HG03354 (cell line): ENCODE results near the gene AGRN.
"Not testable (repeated sequence)": the region's sequence is repeated elsewhere in the genome, so short reads cannot be mapped to it uniquely, and the experiment has no call there.

ENCODE experiments used
- ATAC-seq: cut with Tn5 transposase; IDR thresholded peaks from one replicate; pipeline ENCODE4 v1.9.1; 2021; ENCODE audit warnings: mild to moderate bottlenecking; ENCODE audit not compliant: unreplicated experiment, poor library complexity, severe bottlenecking

The AGRN gene

GRCh38 chr1:1100296-1100695 lies 80.4 kb downstream of the AGRN start:
- no peak for ATAC-seq

DNA sequence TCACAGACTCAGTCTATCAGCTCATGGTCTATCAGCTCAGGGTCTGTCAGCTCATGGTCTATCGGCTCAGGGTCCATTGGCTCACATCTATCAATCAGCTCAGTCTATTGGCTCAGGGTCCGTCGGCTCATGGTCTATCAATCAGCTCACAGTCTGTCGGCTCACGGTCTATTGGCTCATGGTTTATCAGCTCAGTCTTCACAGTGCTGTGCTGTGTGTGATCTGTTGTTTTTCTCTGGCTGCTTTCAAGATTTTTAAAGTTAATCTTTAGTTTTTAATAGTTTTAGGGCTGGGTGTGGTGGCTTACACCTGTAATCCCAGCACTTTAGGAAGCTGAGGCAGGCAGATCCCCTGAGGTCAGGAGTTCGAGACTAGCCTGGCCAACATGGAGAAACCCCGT lies 81.6 kb downstream of the AGRN start:
- ATAC-seq: no peak

- not testable (repeated sequence) for ATAC-seq
Measured at GRCh38 chr1:1104152-1104551, 84.2 kb downstream of the AGRN start.
